ENCODE results near the gene YBX2.

The YBX2 gene

GRCh38 chr17:7304179-7304578, 9.7 kb upstream of the YBX2 start:
- DNase-seq (ENCODE audit: low read depth in 1 of 2, low spot score in 1 of 2) = no peak

GRCh38 chr17:7296189-7296861, 1.9 kb upstream of the YBX2 start:
- DNase-seq (ENCODE audit: low read depth in 1 of 2, low spot score in 1 of 2) = peak in 1 of 2 donors; percentile 58

- no peak for DNase-seq (ENCODE audit: low read depth in 1 of 2, low spot score in 1 of 2)
Observed at GRCh38 chr17:7295230-7296180, 1.1 kb upstream of the YBX2 start.

- no peak for DNase-seq (ENCODE audit: low read depth in 1 of 2, low spot score in 1 of 2)
Observed at GRCh38 chr17:7293816-7294613, 424 bp downstream of the YBX2 start.

GRCh38 chr17:7293159-7293558, 1.3 kb downstream of the YBX2 start:
- no peak for DNase-seq (ENCODE audit: low read depth in 1 of 2, low spot score in 1 of 2)

- DNase-seq (ENCODE audit: low read depth in 1 of 2, low spot score in 1 of 2) = no peak
Observed at GRCh38 chr17:7292729-7293128, 1.7 kb downstream of the YBX2 start.

- DNase-seq (ENCODE audit: low read depth in 1 of 2, low spot score in 1 of 2) = no peak
Observed at GRCh38 chr17:7292194-7292593, 2.2 kb downstream of the YBX2 start.

GRCh38 chr17:7290685-7291084, 3.8 kb downstream of the YBX2 start:
- no peak for DNase-seq (ENCODE audit: low read depth in 1 of 2, low spot score in 1 of 2)

- no peak for DNase-seq (ENCODE audit: low read depth in 1 of 2, low spot score in 1 of 2)
Observed at GRCh38 chr17:7290166-7290565, 4.3 kb downstream of the YBX2 start.

GRCh38 chr17:7289256-7290032, 5.0 kb downstream of the YBX2 start:
- DNase-seq (ENCODE audit: low read depth in 1 of 2, low spot score in 1 of 2) = no peak

- no peak for DNase-seq (ENCODE audit: low read depth in 1 of 2, low spot score in 1 of 2)
Observed at GRCh38 chr17:7285679-7286078, 8.8 kb downstream of the YBX2 start.

GRCh38 chr17:7284911-7285310, 9.5 kb downstream of the YBX2 start:
- DNase-seq (ENCODE audit: low read depth in 1 of 2, low spot score in 1 of 2) = no peak

- no peak for DNase-seq (ENCODE audit: low read depth in 1 of 2, low spot score in 1 of 2)
Observed at GRCh38 chr17:7283471-7284216, 10.8 kb downstream of the YBX2 start.

GRCh38 chr17:7282752-7283321, 11.6 kb downstream of the YBX2 start:
- DNase-seq (ENCODE audit: low read depth in 1 of 2, low spot score in 1 of 2) = no peak

GRCh38 chr17:7281953-7282751, 12.3 kb downstream of the YBX2 start:
- no peak for DNase-seq (ENCODE audit: low read depth in 1 of 2, low spot score in 1 of 2)

GRCh38 chr17:7281074-7281952, 13.1 kb downstream of the YBX2 start, which contains the start of gene SLC2A4:
SLC2A4 (plus strand) TSS chr17:7281718; CDS start chr17:7281935, 217 bp downstream.
- DNase-seq (ENCODE audit: low read depth in 1 of 2, low spot score in 1 of 2) = peak; percentile 64 to 87

- DNase-seq (ENCODE audit: low read depth in 1 of 2, low spot score in 1 of 2) = peak; percentile 76 to 77
Observed at GRCh38 chr17:7280519-7281073, 13.8 kb downstream of the YBX2 start.

Data from stimulated activated CD4-positive, alpha-beta T cell treated with anti-CD3 and anti-CD28 coated beads, Interleukin-15, amount 100 ng/mL, for 1 hour (primary cell).